Measurements from ENCODE around the gene TPM1.

TPM1 gene

GRCh38 chr15:63109498-63109897 lies 67.0 kb downstream of the TPM1 start:
- H3K4me1 ChIP-seq (ENCODE audit: control insufficient read depth, insufficient read depth, low read length) = no peaks in the 10 kb centered on the region
- WGBS, 2 experiments = 91 to 95% methylated on average over 2 of the region's 2 CpGs
- H3K4me3 ChIP-seq (ENCODE audit: insufficient read depth, low read depth, low read length) = no peak overlapping the region
- H3K27ac ChIP-seq (ENCODE audit: insufficient read depth, low read depth, low read length, poor library complexity, severe bottlenecking) = no peak overlapping the region
- H3K27me3 ChIP-seq (ENCODE audit: control insufficient read depth, insufficient read depth, low read length, poor library complexity, severe bottlenecking) = no peaks in the 10 kb centered on the region
- H3K36me3 ChIP-seq (ENCODE audit: control insufficient read depth, insufficient read depth, low read length) = no peaks in the 10 kb centered on the region
- H3K9me3 ChIP-seq (ENCODE audit: control insufficient read depth, low read length) = no peaks in the 10 kb centered on the region

GRCh38 chr15:63109920-63110319 lies 67.4 kb downstream of the TPM1 start:
- Histone ChIP-seq H3K27ac (ENCODE audit: insufficient read depth, low read depth, low read length, poor library complexity, severe bottlenecking) (no peak overlapping the region), H3K4me3 (ENCODE audit: insufficient read depth, low read depth, low read length) (no peak overlapping the region), H3K4me1 (ENCODE audit: control insufficient read depth, insufficient read depth, low read length) (no peaks in the 10 kb centered on the region), H3K9me3 (ENCODE audit: control insufficient read depth, low read length) (no peaks in the 10 kb centered on the region), H3K27me3 (ENCODE audit: control insufficient read depth, insufficient read depth, low read length, poor library complexity, severe bottlenecking) (no peaks in the 10 kb centered on the region), H3K36me3 (ENCODE audit: control insufficient read depth, insufficient read depth, low read length) (no peaks in the 10 kb centered on the region)
- WGBS, 2 experiments = 89 to 90% methylated on average over 2 of the region's 2 CpGs

GRCh38 chr15:63110428-63111026 lies 68.0 kb downstream of the TPM1 start:
- 94 to 100% methylated on average over 3 of the region's 3 CpGs for WGBS, 2 experiments
- Histone ChIP-seq H3K27ac (ENCODE audit: insufficient read depth, low read depth, low read length, poor library complexity, severe bottlenecking) (no peak overlapping the region), H3K27me3 (ENCODE audit: control insufficient read depth, insufficient read depth, low read length, poor library complexity, severe bottlenecking) (no peaks in the 10 kb centered on the region)

GRCh38 chr15:63111481-63111880 lies 68.9 kb downstream of the TPM1 start:
- Histone ChIP-seq H3K27me3 (ENCODE audit: control insufficient read depth, insufficient read depth, low read length, poor library complexity, severe bottlenecking) (no peaks in the 10 kb centered on the region), H3K27ac (ENCODE audit: insufficient read depth, low read depth, low read length, poor library complexity, severe bottlenecking) (no peak overlapping the region), H3K4me3 (ENCODE audit: insufficient read depth, low read depth, low read length) (no peak overlapping the region), H3K9me3 (ENCODE audit: control insufficient read depth, low read length) (no peaks in the 10 kb centered on the region), H3K36me3 (ENCODE audit: control insufficient read depth, insufficient read depth, low read length) (no peaks in the 10 kb centered on the region), H3K4me1 (ENCODE audit: control insufficient read depth, insufficient read depth, low read length) (no peaks in the 10 kb centered on the region)

More at GRCh38 chr15:63110428-63111026, 68.0 kb downstream of the TPM1 start:
- Histone ChIP-seq H3K4me1 (ENCODE audit: control insufficient read depth, insufficient read depth, low read length) (no peaks in the 10 kb centered on the region), H3K36me3 (ENCODE audit: control insufficient read depth, insufficient read depth, low read length) (no peaks in the 10 kb centered on the region), H3K4me3 (ENCODE audit: insufficient read depth, low read depth, low read length) (no peak overlapping the region), H3K9me3 (ENCODE audit: control insufficient read depth, low read length) (no peaks in the 10 kb centered on the region)

- H3K9me3 ChIP-seq (ENCODE audit: control insufficient read depth, low read length) = no peaks in the 10 kb centered on the region
- no peak overlapping the region for H3K27ac ChIP-seq (ENCODE audit: insufficient read depth, low read depth, low read length, poor library complexity, severe bottlenecking)
- no peaks in the 10 kb centered on the region for H3K27me3 ChIP-seq (ENCODE audit: control insufficient read depth, insufficient read depth, low read length, poor library complexity, severe bottlenecking)
- WGBS, 2 experiments = 97 to 98% methylated on average over 3 of the region's 3 CpGs
- H3K4me1 ChIP-seq (ENCODE audit: control insufficient read depth, insufficient read depth, low read length) = no peaks in the 10 kb centered on the region
- H3K36me3 ChIP-seq (ENCODE audit: control insufficient read depth, insufficient read depth, low read length) = no peaks in the 10 kb centered on the region
- H3K4me3 ChIP-seq (ENCODE audit: insufficient read depth, low read depth, low read length) = no peak overlapping the region
Measured at GRCh38 chr15:63112871-63113270, 70.3 kb downstream of the TPM1 start.

GRCh38 chr15:63114465-63114864 lies 71.9 kb downstream of the TPM1 start:
- no peaks in the 10 kb centered on the region for H3K36me3 ChIP-seq (ENCODE audit: control insufficient read depth, insufficient read depth, low read length)
- WGBS, 2 experiments = 90 to 91% methylated on average over 2 of the region's 2 CpGs
- H3K9me3 ChIP-seq (ENCODE audit: control insufficient read depth, low read length) = no peaks in the 10 kb centered on the region
- H3K27me3 ChIP-seq (ENCODE audit: control insufficient read depth, insufficient read depth, low read length, poor library complexity, severe bottlenecking) = no peaks in the 10 kb centered on the region
- H3K4me1 ChIP-seq (ENCODE audit: control insufficient read depth, insufficient read depth, low read length) = no peaks in the 10 kb centered on the region
- no peak overlapping the region for H3K27ac ChIP-seq (ENCODE audit: insufficient read depth, low read depth, low read length, poor library complexity, severe bottlenecking)
- H3K4me3 ChIP-seq (ENCODE audit: insufficient read depth, low read depth, low read length) = no peak overlapping the region

Measured in ectodermal cell (in vitro differentiated cells).